Parathyroid adenoma (tissue), 2 donors: Measurements from ENCODE around the gene RAPGEF4.

Experiments
- H2AFZ ChIP-seq: fragments of 300-600 bp; sonication (generic); one replicate; pipeline ENCODE4 v1.7.0; 2017; ENCODE audit warnings: antibody characterized with exemption, mild to moderate bottlenecking
- H3K27ac ChIP-seq: fragments of 300-600 bp; sonication (generic); one replicate; pipeline ENCODE4 v1.7.0; 2017
- H3K27me3 ChIP-seq: fragments of 300-600 bp; sonication (generic); one replicate; pipeline ENCODE4 v1.7.0; 2017; ENCODE audit warnings: low read length; ENCODE audit not compliant: control insufficient read depth, insufficient read depth
- H3K36me3 ChIP-seq: fragments of 300-600 bp; sonication (generic); one replicate; pipeline ENCODE4 v1.7.0; 2017; ENCODE audit warnings: low read length; ENCODE audit not compliant: control insufficient read depth, insufficient read depth
- H3K4me1 ChIP-seq: fragments of 300-600 bp; sonication (generic); one replicate; pipeline ENCODE4 v1.7.0; 2017; ENCODE audit warnings: control low read depth
- H3K4me2 ChIP-seq: fragments of 300-600 bp; sonication (generic); one replicate; pipeline ENCODE4 v1.7.0; 2017; ENCODE audit warnings: low read length
- H3K4me3 ChIP-seq: fragments of 300-600 bp; sonication (generic); one replicate; pipeline ENCODE4 v1.7.0; 2017; ENCODE audit warnings: low read depth, low read length
- H3K79me2 ChIP-seq: fragments of 300-600 bp; sonication (generic); one replicate; pipeline ENCODE4 v1.7.0; 2017; ENCODE audit warnings: control low read depth
- H3K9ac ChIP-seq: fragments of 300-600 bp; sonication (generic); one replicate; pipeline ENCODE4 v1.7.0; 2017; ENCODE audit warnings: mild to moderate bottlenecking
- H3K9me3 ChIP-seq: fragments of 300-600 bp; sonication (generic); one replicate; pipeline ENCODE4 v1.7.0; 2017; ENCODE audit warnings: low read length; ENCODE audit not compliant: control insufficient read depth
- CTCF ChIP-seq: fragments of 300-600 bp; sonication (generic); IDR thresholded peaks from one replicate; pipeline ENCODE4 v1.7.0; 2017; ENCODE audit warnings: antibody characterized with exemption, mild to moderate bottlenecking
- donor health status: primary hyperparathyroidism.

The RAPGEF4 gene

GRCh38 chr2:172804423-172804822, 68.8 kb downstream of the RAPGEF4 start:
- Histone ChIP-seq H3K4me3 (no peak overlapping the region), H3K9ac (no peak overlapping the region), H2AFZ (no peak overlapping the region), H3K4me2 (no peak overlapping the region), H3K36me3 (no peaks in the 10 kb centered on the region), H3K27me3 (no peaks in the 10 kb centered on the region), H3K79me2 (no peaks in the 10 kb centered on the region), H3K27ac (no peak overlapping the region), H3K4me1 (no peaks in the 10 kb centered on the region), H3K9me3 (no peaks in the 10 kb centered on the region)
- no peak for TF ChIP-seq CTCF

GRCh38 chr2:172806493-172806892, 70.8 kb downstream of the RAPGEF4 start:
- Histone ChIP-seq H3K36me3 (no peaks in the 10 kb centered on the region), H3K79me2 (no peaks in the 10 kb centered on the region), H3K9me3 (no peaks in the 10 kb centered on the region), H3K4me3 (no peak overlapping the region), H3K27me3 (no peaks in the 10 kb centered on the region), H3K27ac (no peak overlapping the region), H3K4me2 (no peak overlapping the region), H3K9ac (no peak overlapping the region), H2AFZ (peak overlapping the region; percentile 34), H3K4me1 (no peaks in the 10 kb centered on the region)
- TF ChIP-seq CTCF, result peak; percentile 91

GRCh38 chr2:172806996-172807395, 71.4 kb downstream of the RAPGEF4 start:
- Histone ChIP-seq H2AFZ (peak overlapping the region; percentile 34), H3K4me2 (no peak overlapping the region), H3K4me1 (no peaks in the 10 kb centered on the region), H3K79me2 (no peaks in the 10 kb centered on the region), H3K9ac (no peak overlapping the region), H3K27ac (no peak overlapping the region), H3K4me3 (no peak overlapping the region), H3K9me3 (no peaks in the 10 kb centered on the region), H3K27me3 (no peaks in the 10 kb centered on the region), H3K36me3 (no peaks in the 10 kb centered on the region)
- no peak for TF ChIP-seq CTCF

GRCh38 chr2:172808156-172808555, 72.5 kb downstream of the RAPGEF4 start:
- TF ChIP-seq CTCF, result no peak
- H3K9ac ChIP-seq, result no peak overlapping the region

GRCh38 chr2:172811027-172811426, 75.4 kb downstream of the RAPGEF4 start:
- Histone ChIP-seq H3K9ac (no peak overlapping the region), H3K4me2 (no peak overlapping the region), H3K4me3 (no peak overlapping the region), H3K4me1 (no peaks in the 10 kb centered on the region), H2AFZ (no peak overlapping the region), H3K36me3 (no peaks in the 10 kb centered on the region), H3K9me3 (no peaks in the 10 kb centered on the region), H3K79me2 (no peaks in the 10 kb centered on the region), H3K27ac (no peak overlapping the region), H3K27me3 (no peaks in the 10 kb centered on the region)
- no peak for TF ChIP-seq CTCF

More at GRCh38 chr2:172808156-172808555, 72.5 kb downstream of the RAPGEF4 start:
- Histone ChIP-seq H3K4me2 (no peak overlapping the region), H3K4me3 (no peak overlapping the region), H3K79me2 (no peaks in the 10 kb centered on the region), H3K4me1 (no peaks in the 10 kb centered on the region), H3K27ac (no peak overlapping the region), H3K9me3 (no peaks in the 10 kb centered on the region), H3K27me3 (no peaks in the 10 kb centered on the region), H3K36me3 (no peaks in the 10 kb centered on the region), H2AFZ (no peak overlapping the region)
